Globus pallidus (tissue), 1 donor: Measurements from ENCODE around the gene TTC7B.

ENCODE experiments used
- DNase-seq: peaks from one replicate; pipeline ENCODE4 v3.0.0-alpha.2; 2015; ENCODE audit warnings: low spot score

Gene TTC7B

GRCh38 chr14:90805084-90805391, 11.2 kb downstream of the TTC7B start:
- no peak for DNase-seq

- no peak for DNase-seq
Observed at GRCh38 chr14:90804292-90805083, 11.7 kb downstream of the TTC7B start.

- DNase-seq = no peak
Observed at GRCh38 chr14:90803249-90803648, 13.0 kb downstream of the TTC7B start.

GRCh38 chr14:90799420-90799819, 16.8 kb downstream of the TTC7B start:
- no peak for DNase-seq

GRCh38 chr14:90797919-90798318, 18.3 kb downstream of the TTC7B start:
- DNase-seq = no peak

GRCh38 chr14:90797451-90797850, 18.8 kb downstream of the TTC7B start:
- DNase-seq = no peak

- no peak for DNase-seq
Observed at GRCh38 chr14:90796329-90796728, 19.9 kb downstream of the TTC7B start.

GRCh38 chr14:90795744-90796143, 20.5 kb downstream of the TTC7B start:
- no peak for DNase-seq

GRCh38 chr14:90791486-90791885, 24.7 kb downstream of the TTC7B start:
- DNase-seq = no peak

GRCh38 chr14:90788031-90788430, 28.2 kb downstream of the TTC7B start:
- peak; percentile 58 for DNase-seq

GRCh38 chr14:90785876-90786450, 30.3 kb downstream of the TTC7B start:
- no peak for DNase-seq

GRCh38 chr14:90785471-90785870, 30.8 kb downstream of the TTC7B start:
- peak; percentile 83 for DNase-seq

GRCh38 chr14:90784621-90785270, 31.5 kb downstream of the TTC7B start:
- no peak for DNase-seq

- no peak for DNase-seq
Observed at GRCh38 chr14:90783344-90783743, 32.9 kb downstream of the TTC7B start.

- no peak for DNase-seq
Observed at GRCh38 chr14:90782892-90783291, 33.3 kb downstream of the TTC7B start.

GRCh38 chr14:90781876-90782275, 34.4 kb downstream of the TTC7B start:
- DNase-seq = no peak

- no peak for DNase-seq
Observed at GRCh38 chr14:90781344-90781761, 34.9 kb downstream of the TTC7B start.

- no peak for DNase-seq
Observed at GRCh38 chr14:90780519-90780918, 35.7 kb downstream of the TTC7B start.

- DNase-seq = no peak
Observed at GRCh38 chr14:90778571-90779255, 37.5 kb downstream of the TTC7B start.

GRCh38 chr14:90777830-90778485, 38.3 kb downstream of the TTC7B start:
- DNase-seq = no peak

GRCh38 chr14:90777358-90777757, 38.9 kb downstream of the TTC7B start:
- no peak for DNase-seq

GRCh38 chr14:90775441-90775840, 40.8 kb downstream of the TTC7B start:
- DNase-seq = no peak
